Mucosa of rectum (tissue), 2 donors: ENCODE data around the gene PCDHAC2.

Experiments
- H3K27ac ChIP-seq, 2 donors: one replicate each; pipeline ENCODE4 v1.7.0; 2013; ENCODE audit warnings: inconsistent platforms in 2 of 2, low read depth in 2 of 2, low read length in 2 of 2
- H3K27me3 ChIP-seq, 2 donors: one replicate each; pipeline ENCODE4 v1.7.0; 2013; ENCODE audit warnings: low read length in 2 of 2; ENCODE audit not compliant: control insufficient read depth in 2 of 2, insufficient read depth in 2 of 2
- H3K36me3 ChIP-seq, 2 donors: one replicate each; pipeline ENCODE4 v1.7.0; 2013; ENCODE audit warnings: low read length in 2 of 2; ENCODE audit not compliant: control insufficient read depth in 2 of 2, insufficient read depth in 2 of 2
- H3K4me1 ChIP-seq, 2 donors: one replicate each; pipeline ENCODE4 v1.7.0; 2013; ENCODE audit warnings: low read length in 2 of 2, mild to moderate bottlenecking in 1 of 2; ENCODE audit not compliant: control insufficient read depth in 2 of 2, insufficient read depth in 2 of 2
- H3K4me3 ChIP-seq, 2 donors: one replicate each; pipeline ENCODE4 v1.7.0; 2013; ENCODE audit warnings: low read length in 2 of 2
- H3K9ac ChIP-seq, 2 donors: one replicate each; pipeline ENCODE4 v1.7.0; 2013; ENCODE audit warnings: low read length in 2 of 2, low read depth in 1 of 2, mild to moderate bottlenecking in 1 of 2
- H3K9me3 ChIP-seq, 2 donors: one replicate each; pipeline ENCODE4 v1.7.0; 2013; ENCODE audit warnings: low read length in 2 of 2; ENCODE audit not compliant: control insufficient read depth in 2 of 2
- donor health status: healthy.
- donor health status: Normal muscosa, but diverticular disease.

Gene PCDHAC2

GRCh38 chr5:140953234-140953633 is 13.0 kb upstream of the PCDHAC2 start:
- no peak overlapping the region for H3K9ac ChIP-seq
- H3K4me1 ChIP-seq, result no peaks in the 10 kb centered on the region
- no peaks in the 10 kb centered on the region for H3K9me3 ChIP-seq
- no peak overlapping the region for H3K27ac ChIP-seq
- no peak overlapping the region for H3K4me3 ChIP-seq
- no peaks in the 10 kb centered on the region for H3K36me3 ChIP-seq
- H3K27me3 ChIP-seq, result no peaks in the 10 kb centered on the region

- H3K27me3 ChIP-seq, result no peaks in the 10 kb centered on the region
- H3K4me3 ChIP-seq, result no peak overlapping the region
- H3K36me3 ChIP-seq, result no peaks in the 10 kb centered on the region
- no peak overlapping the region for H3K9ac ChIP-seq
- H3K9me3 ChIP-seq, result no peaks in the 10 kb centered on the region
- H3K4me1 ChIP-seq, result no peaks in the 10 kb centered on the region
- no peak overlapping the region for H3K27ac ChIP-seq
Measured at GRCh38 chr5:140962190-140962589, 4.1 kb upstream of the PCDHAC2 start.

DNA sequence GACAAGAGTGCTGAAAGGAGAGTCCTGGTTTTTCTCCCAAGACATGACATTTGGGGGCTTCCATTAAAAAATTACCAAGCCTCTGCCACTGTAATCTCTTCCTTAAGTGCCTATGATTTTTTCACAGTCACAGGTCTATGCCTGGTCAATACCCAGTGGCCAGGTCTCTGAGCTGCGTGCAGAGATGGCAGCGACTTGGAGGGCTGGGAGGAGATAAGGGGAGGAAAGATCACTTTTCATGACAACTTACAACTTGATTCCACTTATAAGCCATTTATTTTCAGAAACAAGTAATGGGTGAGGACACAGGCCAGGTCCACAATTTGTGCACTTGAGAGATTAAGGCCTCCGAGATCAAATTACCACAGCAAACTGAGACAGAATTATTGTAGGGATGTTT is 1.9 kb upstream of the PCDHAC2 start:
- no peaks in the 10 kb centered on the region for H3K4me1 ChIP-seq
- no peaks in the 10 kb centered on the region for H3K9me3 ChIP-seq
- no peak overlapping the region for H3K9ac ChIP-seq
- H3K4me3 ChIP-seq, result no peak overlapping the region
- no peaks in the 10 kb centered on the region for H3K27me3 ChIP-seq
- H3K27ac ChIP-seq, result no peak overlapping the region
- H3K36me3 ChIP-seq, result no peaks in the 10 kb centered on the region

DNA sequence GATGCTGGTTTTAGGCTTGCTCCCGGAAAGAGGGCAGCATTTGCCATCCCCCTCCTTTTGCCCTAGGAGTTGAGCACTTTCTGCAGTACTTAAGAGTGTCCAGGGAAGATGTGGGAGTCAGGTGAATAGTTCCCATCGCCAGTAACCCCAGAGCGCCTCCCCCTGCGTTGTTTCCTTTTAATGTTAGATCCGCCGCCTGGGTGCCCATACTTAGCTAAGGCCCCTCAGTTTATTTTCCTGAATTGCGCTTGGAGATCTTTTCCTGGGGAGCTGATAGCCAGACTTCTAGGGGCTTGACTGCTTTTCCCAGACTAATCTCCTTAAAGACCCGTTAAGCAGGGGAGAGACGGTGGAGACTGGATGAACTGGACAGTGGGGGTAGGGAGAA is 377 bp upstream of the PCDHAC2 start:
- Histone ChIP-seq H3K9me3 (no peaks in the 10 kb centered on the region), H3K4me3 (peak overlapping the region; percentile 55 to 60), H3K9ac (no peak overlapping the region), H3K4me1 (no peaks in the 10 kb centered on the region), H3K36me3 (no peaks in the 10 kb centered on the region), H3K27me3 (no peaks in the 10 kb centered on the region), H3K27ac (no peak overlapping the region)

DNA sequence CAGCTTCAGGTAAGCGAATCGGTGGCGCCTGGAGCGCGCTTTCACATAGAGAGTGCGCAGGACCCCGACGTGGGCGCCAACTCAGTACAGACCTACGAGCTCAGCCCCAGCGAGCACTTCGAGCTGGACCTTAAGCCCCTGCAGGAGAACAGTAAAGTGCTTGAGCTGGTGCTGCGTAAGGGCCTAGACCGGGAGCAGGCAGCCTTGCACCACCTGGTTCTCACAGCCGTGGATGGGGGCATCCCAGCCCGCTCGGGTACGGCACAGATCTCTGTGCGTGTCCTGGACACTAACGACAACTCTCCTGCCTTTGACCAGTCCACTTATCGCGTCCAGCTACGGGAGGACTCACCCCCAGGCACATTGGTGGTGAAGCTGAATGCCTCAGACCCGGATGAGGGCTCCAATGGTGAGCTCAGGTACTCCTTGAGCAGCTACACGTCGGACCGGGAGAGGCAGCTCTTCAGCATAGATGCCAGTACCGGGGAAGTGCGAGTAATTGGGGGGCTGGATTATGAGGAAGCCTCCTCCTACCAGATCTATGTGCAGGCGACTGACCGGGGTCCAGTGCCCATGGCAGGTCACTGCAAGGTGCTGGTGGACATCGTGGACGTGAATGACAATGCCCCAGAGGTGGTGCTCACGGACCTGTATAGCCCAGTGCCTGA is 1.1 kb downstream of the PCDHAC2 start:
- Histone ChIP-seq H3K27ac (no peak overlapping the region), H3K4me3 (peak overlapping the region in 1 of 2 donors; percentile 60), H3K4me1 (no peaks in the 10 kb centered on the region)

DNA sequence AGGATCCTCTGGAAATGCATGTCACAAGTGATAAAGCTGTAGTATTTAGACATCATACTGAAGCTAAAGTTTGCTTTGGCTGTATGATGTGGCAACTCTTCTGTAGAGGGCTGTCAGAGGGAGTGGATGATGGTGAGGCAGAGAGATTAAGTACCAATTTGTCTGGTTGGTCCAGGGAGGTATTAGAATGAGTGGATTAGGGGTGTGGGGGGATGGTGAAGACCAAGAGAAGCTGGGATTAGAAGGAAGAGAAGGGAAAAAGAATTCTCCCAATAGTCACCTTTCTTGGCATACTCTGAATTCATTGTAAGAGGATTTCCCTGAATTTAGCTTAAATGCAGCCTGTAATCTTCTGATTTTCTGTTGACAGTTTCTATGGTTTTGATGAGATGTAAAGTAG is 3.6 kb downstream of the PCDHAC2 start:
- Histone ChIP-seq H3K4me1 (no peaks in the 10 kb centered on the region), H3K36me3 (no peaks in the 10 kb centered on the region), H3K9me3 (no peaks in the 10 kb centered on the region), H3K27ac (no peak overlapping the region), H3K4me3 (no peak overlapping the region), H3K9ac (no peak overlapping the region), H3K27me3 (no peaks in the 10 kb centered on the region)

More for the DNA sequence above, 1.1 kb downstream of the PCDHAC2 start:
- no peaks in the 10 kb centered on the region for H3K36me3 ChIP-seq
- no peaks in the 10 kb centered on the region for H3K27me3 ChIP-seq
- H3K9ac ChIP-seq, result no peak overlapping the region
- H3K9me3 ChIP-seq, result no peaks in the 10 kb centered on the region

DNA sequence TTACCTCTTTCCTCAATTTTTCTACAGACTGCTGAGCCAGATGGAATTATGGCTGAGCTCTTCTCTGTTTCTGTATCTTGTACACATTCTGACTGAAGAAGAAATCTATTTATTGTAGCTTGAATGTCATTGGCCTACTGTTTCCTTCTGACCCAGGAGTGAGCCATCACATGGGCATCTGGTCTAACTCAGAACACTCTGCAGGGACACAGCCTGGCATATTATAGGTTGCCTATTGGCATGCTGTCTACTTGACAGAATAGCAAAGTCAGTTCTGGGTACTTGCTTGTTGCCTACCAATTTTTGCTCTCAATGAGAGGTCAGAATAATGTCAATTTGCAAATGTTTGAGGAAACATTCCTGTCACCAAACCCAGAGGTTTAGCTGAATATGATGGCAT is 7.3 kb downstream of the PCDHAC2 start:
- no peaks in the 10 kb centered on the region for H3K36me3 ChIP-seq
- no peak overlapping the region for H3K4me3 ChIP-seq
- H3K9me3 ChIP-seq, result no peaks in the 10 kb centered on the region
- no peaks in the 10 kb centered on the region for H3K27me3 ChIP-seq
- H3K4me1 ChIP-seq, result no peaks in the 10 kb centered on the region
- no peak overlapping the region for H3K27ac ChIP-seq
- H3K9ac ChIP-seq, result no peak overlapping the region

- Histone ChIP-seq H3K4me1 (no peaks in the 10 kb centered on the region), H3K9me3 (no peaks in the 10 kb centered on the region), H3K27me3 (no peaks in the 10 kb centered on the region), H3K4me3 (no peak overlapping the region), H3K27ac (no peak overlapping the region), H3K36me3 (no peaks in the 10 kb centered on the region), H3K9ac (no peak overlapping the region)
Measured at GRCh38 chr5:140977003-140977402, 10.7 kb downstream of the PCDHAC2 start.

DNA sequence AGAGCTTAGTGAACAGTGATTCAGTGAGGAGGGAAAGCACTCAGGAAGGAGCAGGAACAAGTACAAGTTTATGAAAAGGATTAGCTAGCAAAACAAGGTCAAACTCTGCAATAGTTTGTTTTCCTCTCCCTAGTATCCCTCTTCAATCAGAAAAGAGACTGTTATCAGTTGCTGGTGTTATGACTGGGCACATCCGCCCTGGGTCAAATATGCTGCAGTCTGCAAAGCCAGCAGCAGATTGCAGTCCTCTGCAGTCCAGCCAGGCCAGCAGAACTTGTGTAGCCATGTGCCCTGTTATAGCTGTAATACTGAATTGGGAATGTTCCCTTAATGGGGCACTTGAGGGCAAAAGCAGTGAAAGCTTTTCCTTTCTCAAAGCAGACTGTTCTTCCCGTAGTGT is 12.0 kb downstream of the PCDHAC2 start:
- Histone ChIP-seq H3K36me3 (no peaks in the 10 kb centered on the region), H3K4me1 (no peaks in the 10 kb centered on the region), H3K27me3 (no peaks in the 10 kb centered on the region), H3K9me3 (no peaks in the 10 kb centered on the region), H3K9ac (no peak overlapping the region), H3K4me3 (no peak overlapping the region), H3K27ac (no peak overlapping the region)

DNA sequence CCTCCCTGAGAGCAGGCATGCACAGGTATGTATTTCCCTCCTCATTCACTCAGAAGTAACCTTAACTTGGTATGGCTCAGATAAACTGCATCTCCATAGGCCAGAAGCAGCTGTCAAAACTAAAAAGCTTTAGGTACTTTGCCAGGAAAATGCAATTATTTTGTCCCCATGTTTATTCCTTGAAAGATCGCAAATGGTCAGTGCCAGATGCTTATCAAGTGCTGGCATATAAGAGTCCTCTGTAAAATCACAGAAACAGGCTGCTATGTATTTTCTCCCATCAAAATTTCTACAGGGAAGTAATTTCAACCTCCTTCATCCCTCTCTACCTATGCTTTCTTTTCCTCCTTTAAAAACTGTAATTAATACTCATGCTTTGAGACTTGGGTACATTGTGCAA is 12.7 kb downstream of the PCDHAC2 start:
- Histone ChIP-seq H3K9ac (no peak overlapping the region), H3K4me1 (no peaks in the 10 kb centered on the region), H3K27me3 (no peaks in the 10 kb centered on the region), H3K9me3 (no peaks in the 10 kb centered on the region), H3K36me3 (no peaks in the 10 kb centered on the region), H3K4me3 (no peak overlapping the region), H3K27ac (no peak overlapping the region)
